Trophoblast cell (in vitro differentiated cells and primary cell): ENCODE data around the gene SFI1.

ENCODE experiments used
- DNase-seq, 2 donors: peaks; one replicate each; pipeline ENCODE4 v3.0.0-alpha.2; 2016
- H2AFZ ChIP-seq: 2 replicates; pipeline ENCODE4 v1.6.1; 2013; ENCODE audit warnings: low read length, moderate library complexity, mild to moderate bottlenecking; ENCODE audit not compliant: insufficient read depth, poor library complexity
- H2AK5ac ChIP-seq: 2 replicates; pipeline ENCODE4 v1.6.1; 2013; ENCODE audit warnings: mild to moderate bottlenecking, low read length
- H2BK120ac ChIP-seq: 2 replicates; pipeline ENCODE4 v1.6.1; 2013; ENCODE audit warnings: low read length, mild to moderate bottlenecking, moderate library complexity; ENCODE audit not compliant: insufficient read depth, poor library complexity
- H2BK12ac ChIP-seq: 2 replicates; pipeline ENCODE4 v1.6.1; 2013; ENCODE audit warnings: mild to moderate bottlenecking, low read length, moderate library complexity
- H2BK5ac ChIP-seq: 2 replicates; pipeline ENCODE4 v1.6.1; 2013; ENCODE audit warnings: low read length, low read depth, moderate library complexity, mild to moderate bottlenecking; ENCODE audit not compliant: poor library complexity
- H3K14ac ChIP-seq: 2 replicates; pipeline ENCODE4 v1.6.1; 2013; ENCODE audit warnings: mild to moderate bottlenecking, low read length
- H3K18ac ChIP-seq: 2 replicates; pipeline ENCODE4 v1.6.1; 2013; ENCODE audit warnings: mild to moderate bottlenecking, low read length
- H3K23ac ChIP-seq: 2 replicates; pipeline ENCODE4 v1.6.1; 2013; ENCODE audit warnings: low read length
- H3K27ac ChIP-seq: 2 replicates; pipeline ENCODE4 v1.5.1; 2013; ENCODE audit warnings: low read depth, mild to moderate bottlenecking, inconsistent platforms, low read length, moderate library complexity
- H3K27me3 ChIP-seq: 2 replicates; pipeline ENCODE4 v1.6.1; 2013; ENCODE audit warnings: inconsistent platforms, mild to moderate bottlenecking, low read length, moderate library complexity; ENCODE audit not compliant: insufficient read depth
- H3K36me3 ChIP-seq, 2 experiments: 1 replicate in 1 of 2; 2 replicates in 1 of 2; pipeline ENCODE4 v1.6.1; 2013; ENCODE audit warnings: low read length in 2 of 2, mild to moderate bottlenecking in 2 of 2, moderate library complexity in 1 of 2; ENCODE audit not compliant: insufficient read depth in 2 of 2, control insufficient read depth in 1 of 2
- H3K4ac ChIP-seq: 2 replicates; pipeline ENCODE4 v1.6.1; 2013; ENCODE audit warnings: low read depth, mild to moderate bottlenecking, low read length, moderate library complexity
- H3K4me1 ChIP-seq, 2 experiments: 1 replicate in 1 of 2; 2 replicates in 1 of 2; pipeline ENCODE4 v1.6.1; 2013; ENCODE audit warnings: low read length in 2 of 2, mild to moderate bottlenecking in 2 of 2, moderate library complexity in 1 of 2; ENCODE audit not compliant: insufficient read depth in 2 of 2, control insufficient read depth in 1 of 2
- H3K4me2 ChIP-seq: 2 replicates; pipeline ENCODE4 v1.6.1; 2013; ENCODE audit warnings: inconsistent platforms, mild to moderate bottlenecking, low read length, moderate library complexity
- H3K4me3 ChIP-seq: 2 replicates; pipeline ENCODE4 v1.5.1; 2013; ENCODE audit warnings: mild to moderate bottlenecking, low read depth, low read length, inconsistent platforms
- H3K79me1 ChIP-seq: one replicate; pipeline ENCODE4 v1.6.1; 2013; ENCODE audit warnings: low read length
- H3K79me2 ChIP-seq: 2 replicates; pipeline ENCODE4 v1.6.1; 2013; ENCODE audit warnings: low read length, mild to moderate bottlenecking; ENCODE audit not compliant: control insufficient read depth, insufficient read depth, poor library complexity
- H3K9ac ChIP-seq: 2 replicates; pipeline ENCODE4 v1.6.1; 2013; ENCODE audit warnings: mild to moderate bottlenecking, low read length
- H3K9me3 ChIP-seq: 2 replicates; pipeline ENCODE4 v1.6.1; 2013; ENCODE audit warnings: low read depth, mild to moderate bottlenecking, control low read depth, inconsistent platforms, low read length; ENCODE audit not compliant: insufficient read depth
- H4K12ac ChIP-seq: 2 replicates; pipeline ENCODE4 v1.6.1; 2013; ENCODE audit warnings: low read depth, mild to moderate bottlenecking, low read length, moderate library complexity
- H4K8ac ChIP-seq: 2 replicates; pipeline ENCODE4 v1.6.1; 2013; ENCODE audit warnings: low read depth, mild to moderate bottlenecking, low read length, moderate library complexity
- H4K91ac ChIP-seq: one replicate; pipeline ENCODE4 v1.6.1; 2013; ENCODE audit warnings: low read depth, mild to moderate bottlenecking, low read length, moderate library complexity
- WGBS: extraction: QIAGEN DNeasy Blood & Tissue Kit; methylation state at CpG from one replicate; pipeline ENCODE4 v1.1.7; 2013; ENCODE audit warnings: missing lambda C conversion rate; ENCODE audit not compliant: insufficient read length, insufficient coverage; ENCODE audit errors: extremely low coverage; 5-methylcytosine and 5-hydroxymethylcytosine counted together

The SFI1 gene

GRCh38 chr22:31639436-31640039, 143.2 kb downstream of the SFI1 start:
- peaks cover 0 to 2% of the 10 kb centered on the region in 2 experiments for H3K36me3 ChIP-seq
- no peak overlapping the region for H3K4me2 ChIP-seq
- H2BK12ac ChIP-seq, result no peak overlapping the region
- H4K12ac ChIP-seq, result no peak overlapping the region
- no CpG with 5 or more reads among the region's 4 CpGs for WGBS
- peaks cover 0 to 3% of the 10 kb centered on the region in 2 experiments for H3K4me1 ChIP-seq
- DNase-seq, result no peak
- no peak overlapping the region for H3K9ac ChIP-seq
- no peak overlapping the region for H3K4ac ChIP-seq
- H3K27ac ChIP-seq, result no peak overlapping the region
- no peak overlapping the region for H3K14ac ChIP-seq
- no peaks in the 10 kb centered on the region for H3K9me3 ChIP-seq
- H2BK5ac ChIP-seq, result no peak overlapping the region
- peak overlapping the region; percentile 44 for H3K18ac ChIP-seq
- H2AFZ ChIP-seq, result no peak overlapping the region
- H2AK5ac ChIP-seq, result no peak overlapping the region
- H2BK120ac ChIP-seq, result no peak overlapping the region
- H3K79me1 ChIP-seq, result no peaks in the 10 kb centered on the region
- H3K4me3 ChIP-seq, result no peak overlapping the region
- H3K27me3 ChIP-seq, result no peaks in the 10 kb centered on the region
- H3K79me2 ChIP-seq, result no peaks in the 10 kb centered on the region
- H4K91ac ChIP-seq, result no peak overlapping the region
- no peak overlapping the region for H3K23ac ChIP-seq
- H4K8ac ChIP-seq, result no peak overlapping the region

- Histone ChIP-seq H2BK120ac (no peak overlapping the region), H3K27ac (peak overlapping the region; percentile 34), H3K4me3 (no peak overlapping the region), H3K18ac (no peak overlapping the region), H4K12ac (no peak overlapping the region), H3K79me2 (no peaks in the 10 kb centered on the region), H4K8ac (no peak overlapping the region), H3K9ac (no peak overlapping the region), H3K4me2 (no peak overlapping the region), H2AK5ac (no peak overlapping the region), H3K36me3 (peaks cover 4 to 9% of the 10 kb centered on the region in 2 experiments), H3K27me3 (no peaks in the 10 kb centered on the region), H3K4me1 (peaks cover 4 to 11% of the 10 kb centered on the region in 2 experiments), H3K23ac (no peak overlapping the region), H3K9me3 (no peaks in the 10 kb centered on the region), H2BK12ac (no peak overlapping the region), H2AFZ (no peak overlapping the region), H3K79me1 (no peaks in the 10 kb centered on the region), H2BK5ac (no peak overlapping the region), H3K14ac (no peak overlapping the region), H4K91ac (no peak overlapping the region), H3K4ac (no peak overlapping the region)
- DNase-seq, result peak; percentile 88 to 93
- WGBS, result no CpG with 5 or more reads among the region's 6 CpGs
Measured at GRCh38 chr22:31646186-31647019, 150.1 kb downstream of the SFI1 start.

GRCh38 chr22:31647066-31647465, 150.7 kb downstream of the SFI1 start:
- no peak overlapping the region for H2BK5ac ChIP-seq
- H4K12ac ChIP-seq, result no peak overlapping the region
- no peaks in the 10 kb centered on the region for H3K79me2 ChIP-seq
- no peak overlapping the region for H2BK12ac ChIP-seq
- H2AFZ ChIP-seq, result no peak overlapping the region
- peaks cover 4 to 9% of the 10 kb centered on the region in 2 experiments for H3K36me3 ChIP-seq
- H3K4ac ChIP-seq, result no peak overlapping the region
- H3K14ac ChIP-seq, result no peak overlapping the region
- no peak for DNase-seq
- H3K4me1 ChIP-seq, result peaks cover 4 to 11% of the 10 kb centered on the region in 2 experiments
- H3K27ac ChIP-seq, result no peak overlapping the region
- WGBS, result no CpG with 5 or more reads among the region's 3 CpGs
- no peak overlapping the region for H3K18ac ChIP-seq
- H2AK5ac ChIP-seq, result no peak overlapping the region
- no peak overlapping the region for H3K9ac ChIP-seq
- no peak overlapping the region for H4K91ac ChIP-seq
- no peak overlapping the region for H2BK120ac ChIP-seq
- H3K23ac ChIP-seq, result no peak overlapping the region
- H4K8ac ChIP-seq, result no peak overlapping the region
- H3K79me1 ChIP-seq, result no peaks in the 10 kb centered on the region
- H3K27me3 ChIP-seq, result no peaks in the 10 kb centered on the region
- no peak overlapping the region for H3K4me3 ChIP-seq
- peaks cover under 1% of the 10 kb centered on the region for H3K9me3 ChIP-seq
- no peak overlapping the region for H3K4me2 ChIP-seq

DNA sequence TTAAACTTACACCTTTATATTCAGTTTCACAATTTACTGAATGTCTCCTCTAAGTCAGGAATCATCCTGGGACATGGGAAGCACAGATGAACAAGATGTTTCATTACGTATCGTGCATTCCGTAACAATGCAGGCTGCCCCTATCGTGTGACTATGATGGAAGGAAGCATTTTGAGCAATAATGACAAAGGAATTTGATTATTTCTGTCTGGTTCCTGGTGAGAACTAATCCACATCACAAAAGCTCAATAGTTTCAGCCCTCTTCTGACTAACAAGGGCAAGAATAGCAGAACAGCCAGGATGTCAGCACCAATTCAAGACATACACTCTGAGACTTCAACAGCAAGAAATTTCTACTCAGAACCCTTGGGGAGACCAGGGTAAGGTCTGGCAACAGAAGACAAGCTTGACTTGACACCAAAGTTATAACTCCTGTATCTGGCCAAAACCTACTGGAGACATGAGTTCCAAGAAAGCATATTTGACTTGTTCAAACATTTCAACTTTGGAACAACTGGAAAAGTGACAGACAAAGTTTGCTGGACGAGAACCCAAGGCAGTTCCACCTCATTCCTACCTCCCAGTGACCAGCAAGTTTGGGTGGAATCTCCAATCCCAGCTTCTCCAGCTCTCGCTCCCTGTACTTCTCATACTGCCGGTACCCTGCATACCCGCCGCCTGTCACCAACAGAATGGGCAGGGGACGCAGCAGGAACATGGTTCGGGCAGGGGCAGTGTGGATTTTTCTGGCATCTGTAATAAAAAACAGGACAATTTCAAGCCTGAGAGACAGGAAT, 151.4 kb downstream of the SFI1 start:
- WGBS, result no CpG with 5 or more reads among the region's 11 CpGs
- Histone ChIP-seq H3K4me1 (peaks cover 4 to 11% of the 10 kb centered on the region in 2 experiments), H3K18ac (no peak overlapping the region)

More for the DNA sequence above, 151.4 kb downstream of the SFI1 start:
- Histone ChIP-seq H2AFZ (no peak overlapping the region), H3K14ac (peak overlapping the region; percentile 36), H2BK12ac (no peak overlapping the region), H2BK120ac (peak overlapping the region; percentile 57), H3K4me3 (no peak overlapping the region), H3K23ac (no peak overlapping the region), H3K9me3 (peaks cover 2% of the 10 kb centered on the region), H3K79me2 (no peaks in the 10 kb centered on the region), H4K8ac (no peak overlapping the region), H4K91ac (no peak overlapping the region), H3K4me2 (no peak overlapping the region), H3K36me3 (peaks cover 4 to 9% of the 10 kb centered on the region in 2 experiments), H3K27me3 (no peaks in the 10 kb centered on the region), H3K4ac (no peak overlapping the region), H4K12ac (no peak overlapping the region), H2AK5ac (no peak overlapping the region), H2BK5ac (peak overlapping the region; percentile 30), H3K79me1 (no peaks in the 10 kb centered on the region), H3K27ac (no peak overlapping the region), H3K9ac (no peak overlapping the region)
- DNase-seq, result peak; percentile 88 to 97
